GM18868 (cell line): ENCODE measurements around the gene TCTN3.
"Not testable (repeated sequence)": the region's sequence is repeated elsewhere in the genome, so short reads cannot be mapped to it uniquely, and the experiment has no call there.

Experiments
- ATAC-seq: cut with Tn5 transposase; IDR thresholded peaks from one replicate; pipeline ENCODE4 v1.9.1; 2021; ENCODE audit warnings: mild to moderate bottlenecking, moderate library complexity; ENCODE audit not compliant: unreplicated experiment

The TCTN3 gene

GRCh38 chr10:95691281-95691680 is 2.4 kb downstream of the TCTN3 start:
- ATAC-seq = no peak

GRCh38 chr10:95688648-95689047 is 5.1 kb downstream of the TCTN3 start:
- ATAC-seq = no peak

- no peak for ATAC-seq
Measured at GRCh38 chr10:95683966-95684365, 9.8 kb downstream of the TCTN3 start.

- ATAC-seq = no peak
Measured at GRCh38 chr10:95675403-95676116, 18.2 kb downstream of the TCTN3 start.

GRCh38 chr10:95674643-95675042 is 19.1 kb downstream of the TCTN3 start:
- ATAC-seq = no peak

- not testable (repeated sequence) for ATAC-seq
Measured at GRCh38 chr10:95672641-95673040, 21.1 kb downstream of the TCTN3 start.

GRCh38 chr10:95664543-95664942 is 29.2 kb downstream of the TCTN3 start:
- ATAC-seq = no peak

- ATAC-seq = no peak
Measured at GRCh38 chr10:95663496-95663895, 30.2 kb downstream of the TCTN3 start.

- no peak for ATAC-seq
Measured at GRCh38 chr10:95661818-95662217, 31.9 kb downstream of the TCTN3 start.

- ATAC-seq = no peak
Measured at GRCh38 chr10:95660283-95660682, 33.4 kb downstream of the TCTN3 start.

GRCh38 chr10:95657250-95657649 is 36.5 kb downstream of the TCTN3 start:
- no peak for ATAC-seq

GRCh38 chr10:95656291-95657164 is 37.2 kb downstream of the TCTN3 start, which contains the start of gene ALDH18A1:
Gene ALDH18A1, minus strand, starts transcription at chr10:95656711. Its CDS starts 3,334 bp downstream, at chr10:95653377.
- ATAC-seq = peak; percentile 89

- ATAC-seq = peak; percentile 18
Measured at GRCh38 chr10:95655571-95656290, 38.0 kb downstream of the TCTN3 start.

- no peak for ATAC-seq
Measured at GRCh38 chr10:95653895-95654294, 39.8 kb downstream of the TCTN3 start.

- ATAC-seq = no peak
Measured at GRCh38 chr10:95651346-95652060, 42.2 kb downstream of the TCTN3 start.

- ATAC-seq = no peak
Measured at GRCh38 chr10:95650232-95650631, 43.5 kb downstream of the TCTN3 start.

GRCh38 chr10:95648138-95648537 is 45.6 kb downstream of the TCTN3 start:
- no peak for ATAC-seq

- ATAC-seq = no peak
Measured at GRCh38 chr10:95646160-95646559, 47.6 kb downstream of the TCTN3 start.

GRCh38 chr10:95644901-95645300 is 48.8 kb downstream of the TCTN3 start:
- no peak for ATAC-seq

GRCh38 chr10:95640891-95641315 is 52.8 kb downstream of the TCTN3 start:
- no peak for ATAC-seq

- ATAC-seq = no peak
Measured at GRCh38 chr10:95637911-95638310, 55.8 kb downstream of the TCTN3 start.
